ENCODE data around the gene SLC7A6OS.

GRCh38 chr16:68264128-68265077 is 46.3 kb downstream of the SLC7A6OS start, which contains the start of gene SLC7A6:
- TF ChIP-seq CTCF (IDR thresholded peaks at IDR 0.05), result peak; percentile 20 to 76
- peak in 1 of 2 donors; percentile 76 for TF ChIP-seq POLR2A (IDR thresholded peaks at IDR 0.05)
- no peak for TF ChIP-seq EP300 (IDR thresholded peaks at IDR 0.05)
- TF ChIP-seq POLR2AphosphoS5 (IDR thresholded peaks at IDR 0.05), result peak in 2 of 3 donors; percentile 14 to 30

Measured in suprapubic skin (tissue), 4 donors.